Measurements from ENCODE around the gene CCDC136.

The CCDC136 gene

DNA sequence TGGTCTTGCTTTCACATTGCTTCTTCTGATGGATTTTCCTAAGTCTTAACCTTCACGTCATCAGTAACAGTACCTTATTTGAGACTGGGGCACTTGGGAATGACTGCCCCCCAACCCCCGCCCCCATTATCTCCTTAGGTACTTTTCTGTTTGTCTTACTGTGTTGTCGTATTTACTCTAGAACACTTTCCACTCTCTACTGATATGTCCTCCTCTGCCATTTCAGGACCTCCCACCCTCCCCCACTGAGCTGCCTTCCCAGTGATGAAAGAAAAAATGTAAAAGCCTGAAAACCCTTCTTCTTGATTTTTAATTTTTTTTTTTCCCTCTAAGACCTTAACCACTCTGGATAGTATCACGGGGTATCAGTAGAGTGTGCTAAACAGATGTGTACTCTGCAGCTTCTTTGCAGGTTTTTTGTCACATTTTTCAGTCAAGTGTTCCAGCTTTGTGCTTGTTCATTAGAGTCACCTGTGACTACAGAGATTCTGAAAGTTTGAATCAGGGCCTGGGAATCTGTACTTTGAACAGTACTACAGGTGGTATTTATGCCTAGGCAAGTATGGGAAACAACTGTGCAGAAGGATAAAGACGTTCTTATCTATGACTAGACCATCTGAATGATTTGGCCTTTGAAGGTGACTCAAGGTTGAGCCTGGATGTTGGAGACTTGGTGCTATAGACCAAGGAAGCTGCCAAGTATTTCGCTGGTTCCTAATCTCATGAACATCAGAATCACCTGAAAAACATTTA, 44.3 kb upstream of the CCDC136 start:
- no peak for TF ChIP-seq CSDC2 (CRISPR knock-in tag; IDR thresholded peaks at IDR 0.05)
- no peak for TF ChIP-seq BACH2 (CRISPR knock-in tag; IDR thresholded peaks at IDR 0.05; ENCODE audit: borderline replicate concordance)
- no peak for TF ChIP-seq OSR1 (CRISPR knock-in tag; IDR thresholded peaks at IDR 0.05)
- no peak for TF ChIP-seq ZFP30 (CRISPR knock-in tag; IDR thresholded peaks at IDR 0.05)
- no peak for TF ChIP-seq TCF4 (CRISPR knock-in tag; IDR thresholded peaks at IDR 0.05; ENCODE audit: borderline replicate concordance)
- TF ChIP-seq, protein P1, sequence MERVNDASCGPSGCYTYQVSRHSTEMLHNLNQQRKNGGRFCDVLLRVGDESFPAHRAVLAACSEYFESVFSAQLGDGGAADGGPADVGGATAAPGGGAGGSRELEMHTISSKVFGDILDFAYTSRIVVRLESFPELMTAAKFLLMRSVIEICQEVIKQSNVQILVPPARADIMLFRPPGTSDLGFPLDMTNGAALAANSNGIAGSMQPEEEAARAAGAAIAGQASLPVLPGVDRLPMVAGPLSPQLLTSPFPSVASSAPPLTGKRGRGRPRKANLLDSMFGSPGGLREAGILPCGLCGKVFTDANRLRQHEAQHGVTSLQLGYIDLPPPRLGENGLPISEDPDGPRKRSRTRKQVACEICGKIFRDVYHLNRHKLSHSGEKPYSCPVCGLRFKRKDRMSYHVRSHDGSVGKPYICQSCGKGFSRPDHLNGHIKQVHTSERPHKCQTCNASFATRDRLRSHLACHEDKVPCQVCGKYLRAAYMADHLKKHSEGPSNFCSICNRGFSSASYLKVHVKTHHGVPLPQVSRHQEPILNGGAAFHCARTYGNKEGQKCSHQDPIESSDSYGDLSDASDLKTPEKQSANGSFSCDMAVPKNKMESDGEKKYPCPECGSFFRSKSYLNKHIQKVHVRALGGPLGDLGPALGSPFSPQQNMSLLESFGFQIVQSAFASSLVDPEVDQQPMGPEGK (CRISPR knock-in tag; IDR thresholded peaks at IDR 0.05; ENCODE audit: borderline replicate concordance), result no peak
- no peak for TF ChIP-seq TOX (CRISPR knock-in tag; IDR thresholded peaks at IDR 0.05; ENCODE audit: borderline replicate concordance)
- no peak for TF ChIP-seq ZNF565 (CRISPR knock-in tag; conservative IDR thresholded peaks at IDR 0.05; ENCODE audit: low read depth)
- TF ChIP-seq, protein P2, sequence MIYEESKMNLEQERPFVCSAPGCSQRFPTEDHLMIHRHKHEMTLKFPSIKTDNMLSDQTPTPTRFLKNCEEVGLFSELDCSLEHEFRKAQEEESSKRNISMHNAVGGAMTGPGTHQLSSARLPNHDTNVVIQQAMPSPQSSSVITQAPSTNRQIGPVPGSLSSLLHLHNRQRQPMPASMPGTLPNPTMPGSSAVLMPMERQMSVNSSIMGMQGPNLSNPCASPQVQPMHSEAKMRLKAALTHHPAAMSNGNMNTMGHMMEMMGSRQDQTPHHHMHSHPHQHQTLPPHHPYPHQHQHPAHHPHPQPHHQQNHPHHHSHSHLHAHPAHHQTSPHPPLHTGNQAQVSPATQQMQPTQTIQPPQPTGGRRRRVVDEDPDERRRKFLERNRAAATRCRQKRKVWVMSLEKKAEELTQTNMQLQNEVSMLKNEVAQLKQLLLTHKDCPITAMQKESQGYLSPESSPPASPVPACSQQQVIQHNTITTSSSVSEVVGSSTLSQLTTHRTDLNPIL (CRISPR knock-in tag; IDR thresholded peaks at IDR 0.05; ENCODE audit: low read depth), result no peak
- TF ChIP-seq, protein P3, sequence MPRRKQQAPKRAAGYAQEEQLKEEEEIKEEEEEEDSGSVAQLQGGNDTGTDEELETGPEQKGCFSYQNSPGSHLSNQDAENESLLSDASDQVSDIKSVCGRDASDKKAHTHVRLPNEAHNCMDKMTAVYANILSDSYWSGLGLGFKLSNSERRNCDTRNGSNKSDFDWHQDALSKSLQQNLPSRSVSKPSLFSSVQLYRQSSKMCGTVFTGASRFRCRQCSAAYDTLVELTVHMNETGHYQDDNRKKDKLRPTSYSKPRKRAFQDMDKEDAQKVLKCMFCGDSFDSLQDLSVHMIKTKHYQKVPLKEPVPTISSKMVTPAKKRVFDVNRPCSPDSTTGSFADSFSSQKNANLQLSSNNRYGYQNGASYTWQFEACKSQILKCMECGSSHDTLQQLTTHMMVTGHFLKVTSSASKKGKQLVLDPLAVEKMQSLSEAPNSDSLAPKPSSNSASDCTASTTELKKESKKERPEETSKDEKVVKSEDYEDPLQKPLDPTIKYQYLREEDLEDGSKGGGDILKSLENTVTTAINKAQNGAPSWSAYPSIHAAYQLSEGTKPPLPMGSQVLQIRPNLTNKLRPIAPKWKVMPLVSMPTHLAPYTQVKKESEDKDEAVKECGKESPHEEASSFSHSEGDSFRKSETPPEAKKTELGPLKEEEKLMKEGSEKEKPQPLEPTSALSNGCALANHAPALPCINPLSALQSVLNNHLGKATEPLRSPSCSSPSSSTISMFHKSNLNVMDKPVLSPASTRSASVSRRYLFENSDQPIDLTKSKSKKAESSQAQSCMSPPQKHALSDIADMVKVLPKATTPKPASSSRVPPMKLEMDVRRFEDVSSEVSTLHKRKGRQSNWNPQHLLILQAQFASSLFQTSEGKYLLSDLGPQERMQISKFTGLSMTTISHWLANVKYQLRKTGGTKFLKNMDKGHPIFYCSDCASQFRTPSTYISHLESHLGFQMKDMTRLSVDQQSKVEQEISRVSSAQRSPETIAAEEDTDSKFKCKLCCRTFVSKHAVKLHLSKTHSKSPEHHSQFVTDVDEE (CRISPR knock-in tag; IDR thresholded peaks at IDR 0.05), result no peak
- TF ChIP-seq ZC3H10 (CRISPR knock-in tag; IDR thresholded peaks at IDR 0.05), result no peak
- no peak for ATAC-seq

DNA sequence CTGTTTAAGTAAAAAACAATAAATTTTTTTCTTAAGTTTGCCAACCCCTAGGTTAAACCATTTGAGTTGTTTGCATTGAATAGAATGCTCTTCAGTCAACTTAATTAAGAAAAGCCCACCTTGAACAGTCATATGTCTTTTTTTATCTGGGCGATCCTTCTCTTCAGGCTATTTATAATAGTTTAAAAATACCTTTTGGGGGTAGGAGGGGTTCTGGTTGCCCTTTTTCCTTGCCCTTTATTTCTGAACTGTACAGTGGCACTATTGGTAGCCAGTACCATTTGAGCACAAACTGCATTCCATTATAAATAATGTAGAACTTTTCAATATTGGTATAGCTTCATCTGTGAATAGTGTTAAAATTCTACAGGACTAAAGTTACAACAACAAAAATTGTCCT, 39.5 kb upstream of the CCDC136 start:
- ATAC-seq, result no peak
- TF ChIP-seq ZNF565 (CRISPR knock-in tag; conservative IDR thresholded peaks at IDR 0.05; ENCODE audit: low read depth), result no peak
- TF ChIP-seq TCF4 (CRISPR knock-in tag; IDR thresholded peaks at IDR 0.05; ENCODE audit: borderline replicate concordance), result no peak
- TF ChIP-seq TOX (CRISPR knock-in tag; IDR thresholded peaks at IDR 0.05; ENCODE audit: borderline replicate concordance), result no peak
- TF ChIP-seq, protein P1 (CRISPR knock-in tag; IDR thresholded peaks at IDR 0.05; ENCODE audit: borderline replicate concordance), result no peak
- no peak for TF ChIP-seq OSR1 (CRISPR knock-in tag; IDR thresholded peaks at IDR 0.05)
- TF ChIP-seq RARB (CRISPR knock-in tag; IDR thresholded peaks at IDR 0.05), result no peak
- TF ChIP-seq ZFP30 (CRISPR knock-in tag; IDR thresholded peaks at IDR 0.05), result no peak
- TF ChIP-seq, protein P2 (CRISPR knock-in tag; IDR thresholded peaks at IDR 0.05; ENCODE audit: low read depth), result no peak
- no peak for TF ChIP-seq SNAI2 (CRISPR knock-in tag; IDR thresholded peaks at IDR 0.05)
- no peak for TF ChIP-seq ZFP3 (CRISPR knock-in tag; IDR thresholded peaks at IDR 0.05)
- no peak for TF ChIP-seq ZNF8 (CRISPR knock-in tag; IDR thresholded peaks at IDR 0.05)
- no peak for TF ChIP-seq ISL1 (CRISPR knock-in tag; IDR thresholded peaks at IDR 0.05)

DNA sequence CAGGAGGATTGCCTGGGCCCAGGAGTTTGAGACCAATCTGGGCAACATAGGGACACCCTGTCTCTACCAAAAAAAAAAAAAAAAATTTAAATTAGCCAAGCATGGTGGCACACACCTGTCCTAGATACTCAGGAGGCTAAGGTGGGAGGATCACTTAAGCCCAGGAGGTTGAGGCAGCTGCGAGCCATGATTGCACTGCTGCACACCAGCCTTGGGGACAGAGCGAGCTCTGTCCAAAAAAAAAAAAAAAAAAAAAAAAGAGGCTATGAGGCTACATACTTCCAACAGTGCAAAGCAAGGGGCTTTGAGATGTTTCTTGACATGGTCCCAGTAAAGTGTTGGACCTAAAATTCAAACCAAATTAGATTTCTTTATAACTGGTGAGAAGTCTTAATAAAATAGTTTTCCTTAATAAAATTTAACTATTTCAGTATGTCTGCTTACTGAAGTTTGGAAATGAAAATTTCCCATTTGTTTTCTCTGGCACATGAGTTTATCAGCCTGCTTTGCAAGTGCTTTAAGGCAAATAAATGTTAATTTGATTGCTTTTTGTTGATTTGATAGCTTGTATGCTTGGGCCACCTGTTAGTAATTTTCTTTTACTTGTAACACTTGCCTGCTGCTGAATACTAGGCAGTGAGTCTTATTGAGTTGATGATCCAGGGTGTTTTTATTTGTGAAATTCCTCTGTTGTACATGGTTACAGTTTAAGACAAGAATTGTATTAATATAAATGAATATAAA, 36.5 kb upstream of the CCDC136 start:
- TF ChIP-seq ARNTL (CRISPR knock-in tag; IDR thresholded peaks at IDR 0.05; ENCODE audit: borderline replicate concordance, low read depth), result no peak
- no peak for TF ChIP-seq ZFP30 (CRISPR knock-in tag; IDR thresholded peaks at IDR 0.05)
- TF ChIP-seq, protein P2 (CRISPR knock-in tag; IDR thresholded peaks at IDR 0.05; ENCODE audit: low read depth), result no peak
- TF ChIP-seq TCF4 (CRISPR knock-in tag; IDR thresholded peaks at IDR 0.05; ENCODE audit: borderline replicate concordance), result peak; percentile 64; the same call in 1 of the 2 replicates
- peak; percentile 14; the same call in 2 of the 3 replicates for ATAC-seq

All from SK-N-SH treated with all-trans-retinoic acid at 6 μM for 48 hours (cell line).